A549 (cell line): ENCODE data around the gene CNPY4. TPM values are rescaled to one million over a fixed set of nuclear protein-coding genes. Genes with fewer than 3 reads are reported as not detected.

ENCODE experiments used
- ATAC-seq, 2 experiments: fragments of 200-7000 bp in 1 of 2; fragments of >200 bp in 1 of 2; cut with Nextera tagmentation in 1 of 2; cut with Tn5 transposase in 1 of 2; 3 replicates each; pipeline versions ENCODE4 v1.8.0 to v1.9.1; 2018 to 2020; ENCODE audit warnings: mild to moderate bottlenecking in 1 of 2, moderate library complexity in 1 of 2
- CTCF ChIA-PET: fragments of 300-600 bp; sonication (Branson Sonifier 250); formaldehyde crosslinking; extraction: SDS; loops from one replicate; lab custom pipeline; 2021; ENCODE audit warnings: antibody characterized with exemption, inconsistent platforms; lab: Yijun Ruan, JAX
- POLR2A ChIA-PET: fragments of 350-600 bp; formaldehyde crosslinking; extraction: SDS; loops from one replicate; lab custom pipeline; 2021; ENCODE audit warnings: antibody characterized with exemption, inconsistent platforms; lab: Yijun Ruan, JAX
- DNase-seq, 2 experiments: peaks; one replicate each; pipeline versions ENCODE4 v3.0.0 to v3.0.0-alpha.2; 2011 to 2016; ENCODE audit warnings: low read depth in 1 of 2, low spot score in 1 of 2
- FAIRE-seq: peaks from 2 replicates; lab custom pipeline; 2011; peaks lifted over from hg19 to GRCh38; lab: Jason Lieb, UNC
- H3K27ac ChIP-seq, 2 experiments: fragments of >200 bp; sonication (Bioruptor Twin); formaldehyde crosslinking; 3 replicates each; pipeline ENCODE4 v1.5.1; 2016 to 2017
- H3K4me1 ChIP-seq: fragments of >200 bp; sonication (Bioruptor Twin); formaldehyde crosslinking; 3 replicates; pipeline ENCODE4 v1.6.1; 2016
- H3K4me2 ChIP-seq: fragments of >200 bp; sonication (Bioruptor Twin); formaldehyde crosslinking; 3 replicates; pipeline ENCODE4 v1.6.1; 2016
- H3K4me3 ChIP-seq: fragments of >200 bp; sonication (Bioruptor Twin); formaldehyde crosslinking; 3 replicates; pipeline ENCODE4 v1.5.1; 2016
- H3K9me3 ChIP-seq: fragments of >200 bp; sonication (Bioruptor Twin); formaldehyde crosslinking; 3 replicates; pipeline ENCODE4 v1.6.1; 2016
- BHLHE40 ChIP-seq: IDR thresholded peaks from 2 replicates; pipeline ENCODE4 v1.6.1; 2012; ENCODE audit warnings: low read depth, low read length, inconsistent platforms
- EHMT2 ChIP-seq: fragments of 200-600 bp; sonication (generic); IDR thresholded peaks from 2 replicates; pipeline ENCODE4 v1.6.1; 2016; ENCODE audit warnings: antibody characterized with exemption, low read depth, mild to moderate bottlenecking, moderate library complexity
- FOSB ChIP-seq: fragments of 250-450 bp; sonication (Bioruptor Pico); IDR thresholded peaks from 2 replicates; pipeline ENCODE4 v1.5.0; 2020; ENCODE audit warnings: mild to moderate bottlenecking, moderate library complexity
- FOSL2 ChIP-seq, 2 experiments: fragments of 450-650 bp in 1 of 2; fragments of >200 bp in 1 of 2; sonication (Bioruptor Twin) in 1 of 2; formaldehyde crosslinking; IDR thresholded peaks; 2 replicates each; pipeline versions ENCODE4 v1.5.0 to v1.6.1; 2016 to 2020; ENCODE audit warnings: mild to moderate bottlenecking in 1 of 2, moderate library complexity in 1 of 2
- FOXS1 ChIP-seq: fragments of 250-450 bp; sonication (Bioruptor Pico); IDR thresholded peaks from 2 replicates; pipeline ENCODE4 v1.5.0; 2020; ENCODE audit warnings: mild to moderate bottlenecking, moderate library complexity
- HEYL ChIP-seq: fragments of 250-450 bp; sonication (Bioruptor Pico); IDR thresholded peaks from 2 replicates; pipeline ENCODE4 v1.8.0; 2021; ENCODE audit warnings: mild to moderate bottlenecking, moderate library complexity
- HOXA7 ChIP-seq: fragments of 250-450 bp; sonication (Bioruptor Pico); IDR thresholded peaks from 2 replicates; pipeline ENCODE4 v1.5.0; 2020; ENCODE audit warnings: mild to moderate bottlenecking, moderate library complexity
- HOXB13 ChIP-seq: fragments of 250-450 bp; sonication (Bioruptor Pico); IDR thresholded peaks from 2 replicates; pipeline ENCODE4 v1.5.0; 2020; ENCODE audit warnings: low read depth, mild to moderate bottlenecking, moderate library complexity
- HOXB5 ChIP-seq: fragments of 250-450 bp; sonication (Bioruptor Pico); IDR thresholded peaks from 2 replicates; pipeline ENCODE4 v1.5.0; 2020; ENCODE audit warnings: mild to moderate bottlenecking, moderate library complexity
- KDM1A ChIP-seq: fragments of 200-600 bp; sonication (generic); IDR thresholded peaks from 2 replicates; pipeline ENCODE4 v1.6.1; 2016; ENCODE audit warnings: low read depth, mild to moderate bottlenecking
- MAFK ChIP-seq: fragments of 450-650 bp; IDR thresholded peaks from 2 replicates; pipeline ENCODE4 v1.6.1; 2014; ENCODE audit not compliant: partially characterized antibody
- NR3C1 ChIP-seq: fragments of >200 bp; sonication (Bioruptor Twin); formaldehyde crosslinking; IDR thresholded peaks from 3 replicates; pipeline ENCODE4 v1.6.1; 2017
- POLR2AphosphoS2 ChIP-seq: conservative IDR thresholded peaks from 2 replicates; pipeline ENCODE4 v1.6.1; 2012; ENCODE audit warnings: low read length, improper control_type of control experiment, inconsistent platforms
- RAD21 ChIP-seq, 2 experiments: fragments of >200 bp in 1 of 2; sonication (Bioruptor Twin) in 1 of 2; formaldehyde crosslinking in 1 of 2; IDR thresholded peaks in 1 of 2; conservative IDR thresholded peaks in 1 of 2; 2 replicates in 1 of 2; 3 replicates in 1 of 2; pipeline ENCODE4 v1.6.1; 2012 to 2018; ENCODE audit warnings: inconsistent platforms in 1 of 2
- RARB ChIP-seq: fragments of 250-450 bp; sonication (Bioruptor Pico); IDR thresholded peaks from 2 replicates; pipeline ENCODE4 v1.8.0; 2021; ENCODE audit warnings: mild to moderate bottlenecking, moderate library complexity
- RCOR1 ChIP-seq: fragments of 150-350 bp; IDR thresholded peaks from 2 replicates; pipeline ENCODE4 v1.6.1; 2014; ENCODE audit warnings: antibody characterized with exemption, low read length, low read depth
- RNF2 ChIP-seq: fragments of 200-600 bp; sonication (generic); IDR thresholded peaks from 2 replicates; pipeline ENCODE4 v1.6.1; 2016; ENCODE audit warnings: low read depth, mild to moderate bottlenecking, antibody characterized with exemption, moderate library complexity, borderline replicate concordance
- SREBF2 ChIP-seq: fragments of 450-650 bp; IDR thresholded peaks from 2 replicates; pipeline ENCODE4 v1.6.1; 2014; ENCODE audit warnings: mild to moderate bottlenecking, moderate library complexity
- TP53 ChIP-seq: fragments of 250-450 bp; sonication (Bioruptor Pico); IDR thresholded peaks from 2 replicates; pipeline ENCODE4 v1.5.0; 2021; ENCODE audit warnings: mild to moderate bottlenecking, moderate library complexity
- WGBS: methylation state at CpG from one replicate; pipeline ENCODE4 v1.1.6; 2017; ENCODE audit errors: missing lambda C conversion rate; 5-methylcytosine and 5-hydroxymethylcytosine counted together
- polyA plus RNA-seq, 4 experiments: library from polyadenylated mRNA; depleted of rRNA in 3 of 4; stranded (reverse); fragments of >200 nt; fragmentation: RNase III in 1 of 4; extraction: RNeasy Plus Mini Kit Qiagen cat#74134 plus additional on column Dnase treatment in 1 of 4; gene quantifications; 2 replicates in 3 of 4; 3 replicates in 1 of 4; pipeline ENCODE4 v1.2.3, GENCODE V29; 2011 to 2017
- TF ChIP-seq, protein P1 (sequence below): fragments of 200-600 bp; sonication (generic); IDR thresholded peaks from 2 replicates; pipeline ENCODE4 v1.6.1; 2016; ENCODE audit warnings: antibody characterized with exemption, mild to moderate bottlenecking, moderate library complexity
- TF ChIP-seq, protein P2 (sequence below): fragments of 250-450 bp; sonication (Bioruptor Pico); IDR thresholded peaks from 2 replicates; pipeline ENCODE4 v1.5.0; 2020; ENCODE audit warnings: low read depth, mild to moderate bottlenecking, moderate library complexity

Gene CNPY4
- polyA plus RNA-seq, 2 of the 4 experiments (the other 2 are of a cell fraction) = 11.7 to 22.8 TPM

- no peak for DNase-seq
- FAIRE-seq = no peak
- TF ChIP-seq EHMT2 = no peak
- TF ChIP-seq HEYL (CRISPR knock-in tag) = no peak
- no peak for TF ChIP-seq BHLHE40
- TF ChIP-seq, protein P1, sequence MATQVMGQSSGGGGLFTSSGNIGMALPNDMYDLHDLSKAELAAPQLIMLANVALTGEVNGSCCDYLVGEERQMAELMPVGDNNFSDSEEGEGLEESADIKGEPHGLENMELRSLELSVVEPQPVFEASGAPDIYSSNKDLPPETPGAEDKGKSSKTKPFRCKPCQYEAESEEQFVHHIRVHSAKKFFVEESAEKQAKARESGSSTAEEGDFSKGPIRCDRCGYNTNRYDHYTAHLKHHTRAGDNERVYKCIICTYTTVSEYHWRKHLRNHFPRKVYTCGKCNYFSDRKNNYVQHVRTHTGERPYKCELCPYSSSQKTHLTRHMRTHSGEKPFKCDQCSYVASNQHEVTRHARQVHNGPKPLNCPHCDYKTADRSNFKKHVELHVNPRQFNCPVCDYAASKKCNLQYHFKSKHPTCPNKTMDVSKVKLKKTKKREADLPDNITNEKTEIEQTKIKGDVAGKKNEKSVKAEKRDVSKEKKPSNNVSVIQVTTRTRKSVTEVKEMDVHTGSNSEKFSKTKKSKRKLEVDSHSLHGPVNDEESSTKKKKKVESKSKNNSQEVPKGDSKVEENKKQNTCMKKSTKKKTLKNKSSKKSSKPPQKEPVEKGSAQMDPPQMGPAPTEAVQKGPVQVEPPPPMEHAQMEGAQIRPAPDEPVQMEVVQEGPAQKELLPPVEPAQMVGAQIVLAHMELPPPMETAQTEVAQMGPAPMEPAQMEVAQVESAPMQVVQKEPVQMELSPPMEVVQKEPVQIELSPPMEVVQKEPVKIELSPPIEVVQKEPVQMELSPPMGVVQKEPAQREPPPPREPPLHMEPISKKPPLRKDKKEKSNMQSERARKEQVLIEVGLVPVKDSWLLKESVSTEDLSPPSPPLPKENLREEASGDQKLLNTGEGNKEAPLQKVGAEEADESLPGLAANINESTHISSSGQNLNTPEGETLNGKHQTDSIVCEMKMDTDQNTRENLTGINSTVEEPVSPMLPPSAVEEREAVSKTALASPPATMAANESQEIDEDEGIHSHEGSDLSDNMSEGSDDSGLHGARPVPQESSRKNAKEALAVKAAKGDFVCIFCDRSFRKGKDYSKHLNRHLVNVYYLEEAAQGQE = no peak
- no peak for TF ChIP-seq FOSL2 (IDR thresholded peaks at IDR 0.05)
- 0 out of 2 replicates have a peak, but pooled peaks have one; percentile 40 for TF ChIP-seq FOSL2 (CRISPR knock-in tag; IDR thresholded peaks at IDR 0.05)
- no peak for TF ChIP-seq NR3C1
- peak overlapping the region; percentile 86 for H3K4me2 ChIP-seq
- WGBS = 5% methylated on average over 7 of the region's 7 CpGs
- peak overlapping the region; percentile 69 for H3K4me3 ChIP-seq
- no peaks in the 10 kb centered on the region for H3K9me3 ChIP-seq
- H3K27ac ChIP-seq = peak overlapping the region; percentile 88 to 94
- ATAC-seq = no peak; a peak in 1 of 6 replicates
- ChIA-PET POLR2A (interaction anchor here (0.6 to 4.8 kb wide), 2 partner anchors 12 to 37 kb away, joined by 3 to 46 read pairs; partner anchors contain the start of genes AP4M1 and MCM7), CTCF (interaction anchor here (0.7 to 1.5 kb wide), 5 partner anchors 9 to 61 kb away, joined by 3 to 5 read pairs (median 3); partner anchors contain the start of genes AP4M1 and MCM7)
- H3K4me1 ChIP-seq = peaks cover 14% of the 10 kb centered on the region
Observed at GRCh38 chr7:100089458-100090196, 29.8 kb upstream of the CNPY4 start.

- ChIA-PET CTCF (interaction anchor here (0.6 to 1.5 kb wide), 4 partner anchors 10 to 317 kb away, joined by 3 to 5 read pairs (median 4); partner anchors contain the start of genes AP4M1 and MCM7), POLR2A (interaction anchor here (4.8 kb wide), 1 partner anchor 11 kb away, joined by 46 read pairs; the partner anchor contains the start of genes AP4M1 and MCM7)
- DNase-seq = no peak
- Histone ChIP-seq H3K4me3 (no peak overlapping the region), H3K4me2 (no peak overlapping the region), H3K9me3 (no peaks in the 10 kb centered on the region), H3K4me1 (peaks cover 14% of the 10 kb centered on the region), H3K27ac (no peak overlapping the region)
- TF ChIP-seq RAD21 (conservative IDR thresholded peaks at IDR 0.05 in 1 of 2, IDR thresholded peaks at IDR 0.05 in 1 of 2) (no peak), RNF2 (no peak)
- 96% methylated on average over 14 of the region's 14 CpGs for WGBS
- ATAC-seq = peak; percentile 5 to 18; a peak in 4 of 6 replicates
- FAIRE-seq = no peak
Observed at GRCh38 chr7:100090527-100091410, 28.7 kb upstream of the CNPY4 start.

DNA sequence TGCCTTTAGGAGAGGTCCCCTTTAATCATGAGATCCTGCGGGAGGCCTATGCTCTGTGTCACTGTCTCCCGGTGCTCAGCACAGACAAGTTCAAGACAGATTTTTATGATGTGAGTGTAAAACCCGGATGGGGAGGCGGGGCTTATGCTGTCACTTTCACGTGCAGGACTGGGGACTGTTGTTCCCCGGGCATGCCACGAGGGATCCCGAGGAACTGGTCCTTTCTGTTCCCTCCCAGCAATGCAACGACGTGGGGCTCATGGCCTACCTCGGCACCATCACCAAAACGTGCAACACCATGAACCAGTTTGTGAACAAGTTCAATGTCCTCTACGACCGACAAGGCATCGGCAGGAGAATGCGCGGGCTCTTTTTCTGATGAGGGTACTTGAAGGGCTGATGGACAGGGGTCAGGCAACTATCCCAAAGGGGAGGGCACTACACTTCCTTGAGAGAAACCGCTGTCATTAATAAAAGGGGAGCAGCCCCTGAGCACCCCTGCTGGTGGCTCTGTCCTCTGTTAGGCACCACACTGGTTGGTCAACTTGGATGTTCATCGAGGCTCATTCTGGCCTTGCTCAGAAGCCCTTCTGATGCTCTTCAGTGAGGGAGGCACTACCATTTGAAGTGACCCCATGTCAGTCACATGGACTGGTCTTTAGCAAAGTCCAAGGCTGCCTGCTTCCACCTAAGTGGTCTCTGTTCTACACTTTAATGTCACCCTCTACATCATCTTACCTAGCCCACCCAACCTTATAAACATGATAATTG lies 27.8 kb upstream of the CNPY4 start:
- ChIA-PET CTCF (interaction anchor here (0.6 to 1.1 kb wide), 2 partner anchors 9 to 316 kb away, joined by 4 to 5 read pairs; no protein-coding TSS in a partner anchor), POLR2A (interaction anchor here (4.8 kb wide), 1 partner anchor 10 kb away, joined by 46 read pairs; the partner anchor contains the start of genes AP4M1 and MCM7)
- Histone ChIP-seq H3K4me2 (no peak overlapping the region), H3K4me3 (no peak overlapping the region), H3K27ac (no peak overlapping the region), H3K9me3 (no peaks in the 10 kb centered on the region), H3K4me1 (peaks cover 14% of the 10 kb centered on the region)
- 76% methylated on average over 19 of the region's 19 CpGs for WGBS
- peak; percentile 41 to 49; a peak in 5 of 6 replicates for ATAC-seq
- FAIRE-seq = no peak
- DNase-seq = peak in 1 of 2 experiments; percentile 42
- TF ChIP-seq FOSL2 (IDR thresholded peaks at IDR 0.05) = no peak
- TF ChIP-seq FOSL2 (CRISPR knock-in tag; IDR thresholded peaks at IDR 0.05) = 0 out of 2 replicates have a peak, but pooled peaks have one; percentile 2
- TF ChIP-seq HOXB5 (CRISPR knock-in tag) = no peak
- TF ChIP-seq, protein P2, sequence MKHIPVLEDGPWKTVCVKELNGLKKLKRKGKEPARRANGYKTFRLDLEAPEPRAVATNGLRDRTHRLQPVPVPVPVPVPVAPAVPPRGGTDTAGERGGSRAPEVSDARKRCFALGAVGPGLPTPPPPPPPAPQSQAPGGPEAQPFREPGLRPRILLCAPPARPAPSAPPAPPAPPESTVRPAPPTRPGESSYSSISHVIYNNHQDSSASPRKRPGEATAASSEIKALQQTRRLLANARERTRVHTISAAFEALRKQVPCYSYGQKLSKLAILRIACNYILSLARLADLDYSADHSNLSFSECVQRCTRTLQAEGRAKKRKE (CRISPR knock-in tag) = no peak
- peak; percentile 89 for TF ChIP-seq TP53 (CRISPR knock-in tag)
- TF ChIP-seq HOXB13 (CRISPR knock-in tag) = no peak
- peak; percentile 79; the same call in 1 of the 2 replicates for TF ChIP-seq RARB
- TF ChIP-seq BHLHE40 = peak; percentile 22; the same call in 1 of the 2 replicates
- TF ChIP-seq POLR2AphosphoS2 = peak; percentile 97
- TF ChIP-seq HOXA7 = peak; percentile 88
- TF ChIP-seq SREBF2 = no peak
- no peak for TF ChIP-seq KDM1A
- TF ChIP-seq FOXS1 (CRISPR knock-in tag) = 0 out of 2 replicates have a peak, but pooled peaks have one; percentile 21
- TF ChIP-seq MAFK = no peak
- TF ChIP-seq RCOR1 = no peak
- peak; percentile 96 for TF ChIP-seq FOSB
